HepG2 (cell line): Measurements from ENCODE around the gene MED25. TPM values are rescaled to one million over a fixed set of nuclear protein-coding genes. Genes with fewer than 3 reads are reported as not detected.
A peak's percentile ranks its signal among the peaks of the same experiment; 100 is the strongest.

Experiments
- EEA1 ChIP-seq: sonication (generic); formaldehyde crosslinking; IDR thresholded peaks from 2 replicates; pipeline ENCODE4 v1.5.1; 2020; ENCODE audit warnings: mild to moderate bottlenecking, missing genetic modification reagents, borderline replicate concordance
- ELF3 ChIP-seq: IDR thresholded peaks from 2 replicates; pipeline ENCODE4 v1.6.1; 2016; ENCODE audit warnings: missing genetic modification reagents, missing compliant biosample characterization
- GABPA ChIP-seq, 2 experiments: IDR thresholded peaks; 2 replicates each; pipeline ENCODE4 v1.6.1; 2011 to 2016; ENCODE audit warnings: low read depth in 2 of 2, low read length in 1 of 2, missing biosample characterization in 1 of 2, missing genetic modification characterization in 1 of 2
- ISX ChIP-seq: sonication (generic); formaldehyde crosslinking; conservative IDR thresholded peaks from 2 replicates; pipeline ENCODE4 v1.5.0; 2020; ENCODE audit warnings: missing genetic modification reagents
- PLRG1 ChIP-seq: fragments of 450-650 bp; conservative IDR thresholded peaks from 2 replicates; pipeline ENCODE4 v1.6.1; 2016
- SAP130 ChIP-seq: IDR thresholded peaks from 2 replicates; pipeline ENCODE4 v1.6.1; 2016; ENCODE audit warnings: low read depth
- ZNF777 ChIP-seq: sonication (generic); formaldehyde crosslinking; IDR thresholded peaks from 2 replicates; pipeline ENCODE4 v1.4.0; 2020; ENCODE audit warnings: missing genetic modification reagents
- ZNF788 ChIP-seq: sonication (generic); formaldehyde crosslinking; IDR thresholded peaks from 2 replicates; pipeline ENCODE4 v1.5.0; 2020; ENCODE audit warnings: mild to moderate bottlenecking, missing genetic modification reagents, borderline replicate concordance
- polyA plus RNA-seq, 8 experiments: library from polyadenylated mRNA; depleted of rRNA in 3 of 8; stranded (reverse) in 7 of 8; unstranded in 1 of 8; fragments of >200 nt; fragmentation: Illumina TruSeq in 4 of 8; extraction: Trizol in 4 of 8; gene quantifications; 2 replicates each; pipeline versions ENCODE4 v1.2.1 to v1.2.3, GENCODE V29; 2011 to 2016; ENCODE audit warnings: low read depth in 4 of 8, missing spikeins in 1 of 8, mixed read lengths in 1 of 8; ENCODE audit not compliant: insufficient read depth in 1 of 8
- total RNA-seq, 5 experiments: library from RNA; depleted of rRNA; stranded (reverse); fragments of >200 nt; fragmentation: Illumina TruSeq; extraction: Trizol; gene quantifications; 2 replicates each; pipeline ENCODE4 v1.2.3, GENCODE V29; 2016; ENCODE audit warnings: low read depth in 1 of 5
- TF ChIP-seq, protein P1 (sequence below): IDR thresholded peaks from 2 replicates; pipeline ENCODE4 v1.6.1; 2016; ENCODE audit warnings: control low read depth
- TF ChIP-seq, protein P2 (sequence below): sonication (generic); formaldehyde crosslinking; IDR thresholded peaks from 2 replicates; pipeline ENCODE4 v1.5.1; 2020; ENCODE audit warnings: missing genetic modification reagents, mild to moderate bottlenecking, borderline replicate concordance
- TF ChIP-seq, protein P3 (sequence below): sonication (generic); formaldehyde crosslinking; IDR thresholded peaks from 2 replicates; pipeline ENCODE4 v1.4.0; 2020; ENCODE audit warnings: missing genetic modification reagents
- TF ChIP-seq, protein P4 (sequence below): sonication (generic); formaldehyde crosslinking; IDR thresholded peaks from 2 replicates; pipeline ENCODE4 v1.4.0; 2020; ENCODE audit warnings: mild to moderate bottlenecking, missing genetic modification reagents
- TF ChIP-seq, protein P5 (sequence below): sonication (generic); formaldehyde crosslinking; IDR thresholded peaks from 2 replicates; pipeline ENCODE4 v1.4.0; 2020; ENCODE audit warnings: missing genetic modification reagents

Gene MED25
- total and polyA plus RNA-seq, 2 of the 13 experiments (the other 11 are each of a cell fraction or from before 2014, with no cell fraction given): 11.1 to 15.1 TPM

DNA sequence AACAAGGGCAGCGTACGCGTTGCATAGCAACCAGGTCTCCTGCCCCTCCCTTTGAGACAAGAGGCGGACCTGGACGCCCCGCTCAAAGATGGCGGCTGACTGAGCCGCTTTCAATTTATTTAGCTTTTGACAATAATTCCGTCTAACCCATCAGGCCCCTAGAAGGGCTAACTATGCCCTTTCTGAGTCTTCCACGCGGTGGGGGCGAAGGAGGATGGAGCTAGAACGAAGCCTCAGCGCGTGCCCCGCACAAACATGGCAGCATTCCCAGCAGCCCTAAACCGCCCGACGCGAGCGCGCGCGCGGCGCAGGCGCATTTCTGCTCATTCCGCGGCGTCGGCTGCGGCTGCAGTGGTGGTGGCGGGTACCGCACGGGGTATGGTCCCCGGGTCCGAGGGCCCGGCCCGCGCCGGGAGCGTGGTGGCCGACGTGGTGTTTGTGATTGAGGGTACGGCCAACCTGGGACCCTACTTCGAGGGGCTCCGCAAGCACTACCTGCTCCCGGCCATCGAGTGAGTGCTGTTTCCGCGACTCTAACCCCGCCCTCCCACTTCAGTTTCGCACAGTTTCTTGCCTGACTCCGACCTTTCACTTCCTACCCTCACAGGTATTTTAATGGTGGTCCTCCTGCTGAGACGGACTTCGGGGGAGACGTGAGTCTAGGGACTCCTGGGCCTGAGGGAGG is at the start of gene MED25 (continued):
- TF ChIP-seq, protein P1, sequence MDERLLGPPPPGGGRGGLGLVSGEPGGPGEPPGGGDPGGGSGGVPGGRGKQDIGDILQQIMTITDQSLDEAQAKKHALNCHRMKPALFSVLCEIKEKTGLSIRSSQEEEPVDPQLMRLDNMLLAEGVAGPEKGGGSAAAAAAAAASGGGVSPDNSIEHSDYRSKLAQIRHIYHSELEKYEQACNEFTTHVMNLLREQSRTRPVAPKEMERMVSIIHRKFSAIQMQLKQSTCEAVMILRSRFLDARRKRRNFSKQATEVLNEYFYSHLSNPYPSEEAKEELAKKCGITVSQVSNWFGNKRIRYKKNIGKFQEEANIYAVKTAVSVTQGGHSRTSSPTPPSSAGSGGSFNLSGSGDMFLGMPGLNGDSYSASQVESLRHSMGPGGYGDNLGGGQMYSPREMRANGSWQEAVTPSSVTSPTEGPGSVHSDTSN: no peak
- TF ChIP-seq SAP130 (CRISPR knock-in tag) (peak; percentile 79), PLRG1 (no peak), GABPA (IDR thresholded peaks at IDR 0.05; ENCODE audit: low read depth, low read length) (no peak), GABPA (CRISPR knock-in tag; IDR thresholded peaks at IDR 0.05; ENCODE audit: low read depth) (peak; percentile 40), EEA1 (CRISPR knock-in tag) (0 out of 2 replicates have a peak, but pooled peaks have one; percentile 27), ELF3 (CRISPR knock-in tag) (peak; percentile 39; the same call in 1 of the 2 replicates), ZNF788 (peak; percentile 52; the same call in 1 of the 2 replicates), ZNF777 (peak; percentile 80), ISX (CRISPR knock-in tag) (no peak)
- TF ChIP-seq, protein P2, sequence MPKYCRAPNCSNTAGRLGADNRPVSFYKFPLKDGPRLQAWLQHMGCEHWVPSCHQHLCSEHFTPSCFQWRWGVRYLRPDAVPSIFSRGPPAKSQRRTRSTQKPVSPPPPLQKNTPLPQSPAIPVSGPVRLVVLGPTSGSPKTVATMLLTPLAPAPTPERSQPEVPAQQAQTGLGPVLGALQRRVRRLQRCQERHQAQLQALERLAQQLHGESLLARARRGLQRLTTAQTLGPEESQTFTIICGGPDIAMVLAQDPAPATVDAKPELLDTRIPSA (CRISPR knock-in tag): no peak
- TF ChIP-seq, protein P3, sequence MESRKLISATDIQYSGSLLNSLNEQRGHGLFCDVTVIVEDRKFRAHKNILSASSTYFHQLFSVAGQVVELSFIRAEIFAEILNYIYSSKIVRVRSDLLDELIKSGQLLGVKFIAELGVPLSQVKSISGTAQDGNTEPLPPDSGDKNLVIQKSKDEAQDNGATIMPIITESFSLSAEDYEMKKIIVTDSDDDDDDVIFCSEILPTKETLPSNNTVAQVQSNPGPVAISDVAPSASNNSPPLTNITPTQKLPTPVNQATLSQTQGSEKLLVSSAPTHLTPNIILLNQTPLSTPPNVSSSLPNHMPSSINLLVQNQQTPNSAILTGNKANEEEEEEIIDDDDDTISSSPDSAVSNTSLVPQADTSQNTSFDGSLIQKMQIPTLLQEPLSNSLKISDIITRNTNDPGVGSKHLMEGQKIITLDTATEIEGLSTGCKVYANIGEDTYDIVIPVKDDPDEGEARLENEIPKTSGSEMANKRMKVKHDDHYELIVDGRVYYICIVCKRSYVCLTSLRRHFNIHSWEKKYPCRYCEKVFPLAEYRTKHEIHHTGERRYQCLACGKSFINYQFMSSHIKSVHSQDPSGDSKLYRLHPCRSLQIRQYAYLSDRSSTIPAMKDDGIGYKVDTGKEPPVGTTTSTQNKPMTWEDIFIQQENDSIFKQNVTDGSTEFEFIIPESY (CRISPR knock-in tag): 0 out of 2 replicates have a peak, but pooled peaks have one; percentile 9
- TF ChIP-seq, protein P4, sequence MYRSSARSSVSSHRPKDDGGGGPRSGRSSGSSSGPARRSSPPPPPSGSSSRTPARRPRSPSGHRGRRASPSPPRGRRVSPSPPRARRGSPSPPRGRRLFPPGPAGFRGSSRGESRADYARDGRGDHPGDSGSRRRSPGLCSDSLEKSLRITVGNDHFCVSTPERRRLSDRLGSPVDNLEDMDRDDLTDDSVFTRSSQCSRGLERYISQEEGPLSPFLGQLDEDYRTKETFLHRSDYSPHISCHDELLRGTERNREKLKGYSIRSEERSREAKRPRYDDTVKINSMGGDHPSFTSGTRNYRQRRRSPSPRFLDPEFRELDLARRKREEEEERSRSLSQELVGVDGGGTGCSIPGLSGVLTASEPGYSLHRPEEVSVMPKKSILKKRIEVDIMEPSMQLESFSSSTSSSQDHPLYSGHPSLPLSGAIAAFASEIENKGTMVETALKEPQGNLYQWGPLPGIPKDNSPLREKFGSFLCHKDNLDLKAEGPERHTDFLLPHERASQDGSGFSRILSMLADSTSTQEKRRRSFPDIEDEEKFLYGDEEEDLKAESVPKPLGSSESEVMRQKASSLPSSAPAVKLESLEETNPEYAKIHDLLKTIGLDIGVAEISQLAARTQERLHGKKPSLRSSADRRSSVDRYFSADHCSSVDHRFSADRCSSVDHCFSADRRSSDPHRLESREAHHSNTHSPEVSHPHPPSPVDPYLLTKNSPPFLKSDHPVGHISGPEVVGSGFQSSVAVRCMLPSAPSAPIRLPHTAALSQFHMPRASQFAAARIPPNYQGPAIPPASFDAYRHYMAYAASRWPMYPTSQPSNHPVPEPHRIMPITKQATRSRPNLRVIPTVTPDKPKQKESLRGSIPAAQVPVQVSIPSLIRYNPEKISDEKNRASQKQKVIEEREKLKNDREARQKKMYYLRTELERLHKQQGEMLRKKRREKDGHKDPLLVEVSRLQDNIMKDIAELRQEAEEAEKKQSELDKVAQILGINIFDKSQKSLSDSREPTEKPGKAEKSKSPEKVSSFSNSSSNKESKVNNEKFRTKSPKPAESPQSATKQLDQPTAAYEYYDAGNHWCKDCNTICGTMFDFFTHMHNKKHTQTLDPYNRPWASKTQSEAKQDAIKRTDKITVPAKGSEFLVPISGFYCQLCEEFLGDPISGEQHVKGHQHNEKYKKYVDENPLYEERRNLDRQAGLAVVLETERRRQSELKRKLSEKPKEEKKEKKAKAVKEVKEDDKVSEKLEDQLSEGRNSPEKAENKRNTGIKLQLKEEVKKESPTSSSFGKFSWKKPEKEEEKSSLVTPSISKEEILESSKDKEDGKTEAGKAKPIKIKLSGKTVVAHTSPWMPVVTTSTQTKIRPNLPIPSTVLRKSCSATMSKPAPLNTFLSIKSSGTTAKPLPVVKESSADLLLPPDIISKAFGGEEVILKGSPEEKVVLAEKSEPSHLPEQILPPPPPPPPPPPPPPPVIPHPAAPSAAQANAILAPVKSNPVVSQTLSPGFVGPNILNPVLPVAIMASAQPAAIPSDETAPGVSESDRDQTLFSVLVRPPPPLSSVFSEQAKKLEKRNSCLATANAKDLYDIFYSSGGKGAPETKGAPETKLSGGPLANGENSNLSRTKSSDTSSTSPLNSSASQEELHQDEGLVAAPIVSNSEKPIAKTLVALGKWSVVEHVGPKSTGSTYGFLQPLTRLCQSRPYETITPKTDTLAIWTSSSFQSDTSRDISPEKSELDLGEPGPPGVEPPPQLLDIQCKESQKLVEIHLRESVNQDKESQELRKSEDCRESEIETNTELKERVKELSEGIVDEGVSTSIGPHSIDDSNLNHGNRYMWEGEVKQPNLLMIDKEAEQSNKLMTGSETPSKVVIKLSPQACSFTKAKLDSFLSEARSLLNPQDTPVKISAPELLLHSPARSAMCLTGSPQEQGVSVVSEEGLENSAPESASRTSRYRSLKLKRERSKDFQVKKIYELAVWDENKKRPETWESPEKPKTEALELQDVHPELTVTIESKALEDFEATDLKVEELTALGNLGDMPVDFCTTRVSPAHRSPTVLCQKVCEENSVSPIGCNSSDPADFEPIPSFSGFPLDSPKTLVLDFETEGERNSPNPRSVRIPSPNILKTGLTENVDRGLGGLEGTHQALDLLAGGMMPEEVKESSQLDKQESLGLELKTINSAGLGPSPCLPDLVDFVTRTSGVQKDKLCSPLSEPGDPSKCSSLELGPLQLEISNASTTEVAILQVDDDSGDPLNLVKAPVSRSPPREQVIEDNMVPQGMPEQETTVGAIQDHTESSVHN (CRISPR knock-in tag): no peak
- TF ChIP-seq, protein P5, sequence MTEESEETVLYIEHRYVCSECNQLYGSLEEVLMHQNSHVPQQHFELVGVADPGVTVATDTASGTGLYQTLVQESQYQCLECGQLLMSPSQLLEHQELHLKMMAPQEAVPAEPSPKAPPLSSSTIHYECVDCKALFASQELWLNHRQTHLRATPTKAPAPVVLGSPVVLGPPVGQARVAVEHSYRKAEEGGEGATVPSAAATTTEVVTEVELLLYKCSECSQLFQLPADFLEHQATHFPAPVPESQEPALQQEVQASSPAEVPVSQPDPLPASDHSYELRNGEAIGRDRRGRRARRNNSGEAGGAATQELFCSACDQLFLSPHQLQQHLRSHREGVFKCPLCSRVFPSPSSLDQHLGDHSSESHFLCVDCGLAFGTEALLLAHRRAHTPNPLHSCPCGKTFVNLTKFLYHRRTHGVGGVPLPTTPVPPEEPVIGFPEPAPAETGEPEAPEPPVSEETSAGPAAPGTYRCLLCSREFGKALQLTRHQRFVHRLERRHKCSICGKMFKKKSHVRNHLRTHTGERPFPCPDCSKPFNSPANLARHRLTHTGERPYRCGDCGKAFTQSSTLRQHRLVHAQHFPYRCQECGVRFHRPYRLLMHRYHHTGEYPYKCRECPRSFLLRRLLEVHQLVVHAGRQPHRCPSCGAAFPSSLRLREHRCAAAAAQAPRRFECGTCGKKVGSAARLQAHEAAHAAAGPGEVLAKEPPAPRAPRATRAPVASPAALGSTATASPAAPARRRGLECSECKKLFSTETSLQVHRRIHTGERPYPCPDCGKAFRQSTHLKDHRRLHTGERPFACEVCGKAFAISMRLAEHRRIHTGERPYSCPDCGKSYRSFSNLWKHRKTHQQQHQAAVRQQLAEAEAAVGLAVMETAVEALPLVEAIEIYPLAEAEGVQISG: peak; percentile 80
